IMR-90 (cell line): Measurements from ENCODE around the gene KCNJ3. TPM values are rescaled to one million over a fixed set of nuclear protein-coding genes. Genes with fewer than 3 reads are reported as not detected.

Experiments used
- ATAC-seq: fragments of 200-7000 bp; cut with Tn5 transposase; 2 replicates; pipeline ENCODE4 v1.9.1; 2020; ENCODE audit warnings: low read depth, mild to moderate bottlenecking, moderate library complexity
- BruUV-seq: library from RNA; stranded (reverse); fragments of 400-500 nt; replicated peaks from 2 replicates; lab custom pipeline; 2021; lab: Mats Ljungman, UMichigan
- CTCF ChIA-PET: fragments of 300-600 bp; formaldehyde crosslinking; extraction: SDS; loops from one replicate; lab custom pipeline; 2021; ENCODE audit warnings: antibody characterized with exemption; lab: Yijun Ruan, JAX
- POLR2A ChIA-PET: fragments of 300-600 bp; sonication (Branson Sonifier 250); formaldehyde crosslinking; loops from one replicate; lab custom pipeline; 2022; ENCODE audit warnings: antibody characterized with exemption; ENCODE audit not compliant: unreplicated experiment; lab: Charles Lee
- DNase-seq: peaks from one replicate; pipeline ENCODE4 v3.0.0; 2013
- H2AFZ ChIP-seq: replicated peaks from 2 replicates; pipeline ENCODE3; 2013; ENCODE audit warnings: low read length, mild to moderate bottlenecking; ENCODE audit not compliant: poor library complexity
- H2AK5ac ChIP-seq: 2 replicates; pipeline ENCODE4 v1.6.1; 2013; ENCODE audit warnings: low read depth, low read length, inconsistent platforms
- H2AK9ac ChIP-seq: replicated peaks from 2 replicates; pipeline ENCODE3; 2013; ENCODE audit warnings: mild to moderate bottlenecking, low read depth, low read length, moderate library complexity; ENCODE audit not compliant: poor library complexity
- H2BK120ac ChIP-seq: 2 replicates; pipeline ENCODE4 v1.6.1; 2013; ENCODE audit warnings: low read depth, low read length, inconsistent platforms
- H2BK15ac ChIP-seq: 3 replicates; pipeline ENCODE4 v1.6.1; 2013; ENCODE audit warnings: low read depth, low read length, inconsistent platforms
- H2BK20ac ChIP-seq: 2 replicates; pipeline ENCODE4 v1.6.1; 2013; ENCODE audit warnings: low read depth, mild to moderate bottlenecking, inconsistent platforms, low read length, moderate library complexity
- H2BK5ac ChIP-seq: 2 replicates; pipeline ENCODE4 v1.6.1; 2013; ENCODE audit warnings: mild to moderate bottlenecking, low read depth, low read length, inconsistent platforms; ENCODE audit not compliant: poor library complexity, severe bottlenecking
- H3K14ac ChIP-seq: replicated peaks from 2 replicates; pipeline ENCODE4 v1.6.1; 2013; ENCODE audit warnings: low read depth, low read length, inconsistent platforms
- H3K18ac ChIP-seq: 2 replicates; pipeline ENCODE4 v1.6.1; 2013; ENCODE audit warnings: low read depth, low read length, control low read depth
- H3K23ac ChIP-seq: 2 replicates; pipeline ENCODE4 v1.6.1; 2013; ENCODE audit warnings: low read depth, low read length, inconsistent platforms
- H3K27ac ChIP-seq: 2 replicates; pipeline ENCODE4 v1.5.1; 2013; ENCODE audit warnings: mild to moderate bottlenecking, control low read depth, low read length; ENCODE audit not compliant: insufficient read depth
- H3K27me3 ChIP-seq: 2 replicates; pipeline ENCODE4 v1.6.1; 2013; ENCODE audit warnings: low read length; ENCODE audit not compliant: control insufficient read depth, insufficient read depth
- H3K36me3 ChIP-seq: 2 replicates; pipeline ENCODE4 v1.6.1; 2013; ENCODE audit warnings: low read length, mixed read lengths; ENCODE audit not compliant: control insufficient read depth, insufficient read depth
- H3K4ac ChIP-seq: 2 replicates; pipeline ENCODE4 v1.6.1; 2013; ENCODE audit warnings: low read depth, low read length, inconsistent platforms
- H3K4me1 ChIP-seq: 2 replicates; pipeline ENCODE4 v1.6.1; 2013; ENCODE audit warnings: low read length, mixed read lengths; ENCODE audit not compliant: control insufficient read depth, insufficient read depth
- H3K4me2 ChIP-seq: 2 replicates; pipeline ENCODE4 v1.6.1; 2013; ENCODE audit warnings: low read depth, mild to moderate bottlenecking, control low read depth, low read length, moderate library complexity
- H3K4me3 ChIP-seq: 2 replicates; pipeline ENCODE4 v1.5.1; 2013; ENCODE audit warnings: low read depth, mild to moderate bottlenecking, control low read depth, low read length, moderate library complexity; ENCODE audit not compliant: insufficient read depth
- H3K56ac ChIP-seq: 2 replicates; pipeline ENCODE4 v1.6.1; 2013; ENCODE audit warnings: low read length, inconsistent platforms; ENCODE audit not compliant: insufficient read depth; ENCODE audit errors: extremely low read depth
- H3K79me1 ChIP-seq, 2 experiments: 2 replicates each; pipeline ENCODE4 v1.6.1; 2013; ENCODE audit warnings: low read length in 2 of 2, inconsistent platforms in 1 of 2, low read depth in 1 of 2
- H3K9ac ChIP-seq: 2 replicates; pipeline ENCODE4 v1.6.1; 2013; ENCODE audit warnings: low read depth, low read length, control low read depth
- H3K9me1 ChIP-seq: 2 replicates; pipeline ENCODE4 v1.6.1; 2013; ENCODE audit warnings: low read length, inconsistent platforms; ENCODE audit not compliant: insufficient read depth
- H3K9me3 ChIP-seq: 2 replicates; pipeline ENCODE4 v1.6.1; 2013; ENCODE audit warnings: low read length; ENCODE audit not compliant: control insufficient read depth, insufficient read depth
- H4K20me1 ChIP-seq: 2 replicates; pipeline ENCODE4 v1.6.1; 2013; ENCODE audit warnings: low read length, inconsistent platforms; ENCODE audit not compliant: insufficient read depth
- H4K5ac ChIP-seq: 2 replicates; pipeline ENCODE4 v1.6.1; 2013; ENCODE audit warnings: mild to moderate bottlenecking, low read depth, low read length, control low read depth
- H4K8ac ChIP-seq, 2 experiments: 2 replicates each; pipeline ENCODE4 v1.6.1; 2013; ENCODE audit warnings: low read depth in 2 of 2, low read length in 2 of 2, control low read depth in 1 of 2, inconsistent platforms in 1 of 2
- H4K91ac ChIP-seq: 2 replicates; pipeline ENCODE4 v1.6.1; 2013; ENCODE audit warnings: low read depth, low read length, inconsistent platforms; ENCODE audit not compliant: insufficient read depth
- BHLHE40 ChIP-seq: fragments of 150-350 bp; IDR thresholded peaks from 2 replicates; pipeline ENCODE4 v1.6.1; 2016; ENCODE audit warnings: mild to moderate bottlenecking, low read depth, low read length
- CHD1 ChIP-seq: IDR thresholded peaks from 2 replicates; pipeline ENCODE4 v1.6.1; 2012; ENCODE audit warnings: low read depth, low read length, improper control_type of control experiment
- MAFK ChIP-seq: IDR thresholded peaks from 2 replicates; pipeline ENCODE4 v1.6.1; 2012; ENCODE audit warnings: low read depth, low read length, improper control_type of control experiment
- MXI1 ChIP-seq: IDR thresholded peaks from 2 replicates; pipeline ENCODE4 v1.6.1; 2012; ENCODE audit warnings: low read depth, mild to moderate bottlenecking, low read length, moderate library complexity, borderline replicate concordance
- WGBS, 2 experiments: methylation state at CpG; one replicate each; pipeline versions ENCODE4 v1.1.5 to v1.1.7; 2013; ENCODE audit warnings: missing lambda C conversion rate in 2 of 2; ENCODE audit not compliant: insufficient read length in 1 of 2; ENCODE audit errors: extremely low coverage in 2 of 2; 5-methylcytosine and 5-hydroxymethylcytosine counted together
- dilution Hi-C: fragments of 300-500 bp; cut with HindIII; formaldehyde crosslinking; loops from one replicate; pipeline ENCODE4 v1.14.3; 2018; ENCODE audit warnings: low sequenced_read_pairs; ENCODE audit not compliant: unreplicated experiment
- in situ Hi-C: fragments of 300-500 bp; cut with MboI; formaldehyde crosslinking; loops from 3 replicates; pipeline ENCODE4 v1.14.3; 2019; ENCODE audit warnings: low sequenced_read_pairs, inconsistent platforms, mixed read lengths
- intact Hi-C: fragments of 100-400 bp; cut with micrococcal nuclease; formaldehyde crosslinking; loops from 2 replicates; pipeline ENCODE4 v1.10.0; 2022
- polyA plus RNA-seq, 3 experiments: library from polyadenylated mRNA; depleted of rRNA; stranded (reverse); fragments of >200 nt; gene quantifications; 2 replicates each; pipeline ENCODE4 v1.2.3, GENCODE V29; 2012; ENCODE audit warnings: low replicate concordance in 1 of 3
- total RNA-seq: library from RNA; depleted of rRNA; stranded (reverse); fragments of >200 nt; gene quantifications from 2 replicates; pipeline ENCODE4 v1.2.3, GENCODE V29; 2012
- TF ChIP-seq, protein P1 (sequence below): conservative IDR thresholded peaks from 2 replicates; pipeline ENCODE4 v1.5.1; 2012; ENCODE audit warnings: mild to moderate bottlenecking, low read depth, low read length, improper control_type of control experiment

KCNJ3 gene
- total and polyA plus RNA-seq, 2 of the 4 experiments (the other 2 are of a cell fraction): not detected

DNA sequence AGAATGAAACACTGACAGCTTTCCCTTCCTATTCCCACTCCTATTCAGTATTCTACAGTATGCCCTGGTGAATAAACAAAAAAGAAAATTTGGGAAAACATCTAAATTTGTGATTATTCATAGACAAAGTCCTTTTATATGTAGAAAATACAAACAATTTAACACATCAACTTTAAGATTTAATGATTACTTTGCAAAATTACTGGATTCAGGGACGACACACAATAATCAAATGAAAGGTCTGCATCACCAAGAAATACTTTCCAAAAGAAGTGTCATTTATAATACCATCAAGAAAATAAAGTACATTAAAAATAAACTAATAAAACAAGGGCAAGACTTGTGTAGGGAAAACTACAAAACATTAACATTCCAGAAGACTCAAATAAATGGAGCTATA lies 199.8 kb downstream of the KCNJ3 start:
- Histone ChIP-seq H3K79me1 (no peaks in the 10 kb centered on the region), H3K9ac (no peak overlapping the region), H3K14ac (no peak overlapping the region), H2AFZ (no peak overlapping the region), H3K18ac (no peak overlapping the region), H2BK15ac (no peak overlapping the region), H2BK20ac (no peak overlapping the region), H3K4ac (no peak overlapping the region), H3K36me3 (no peaks in the 10 kb centered on the region), H4K8ac (no peak overlapping the region), H3K4me1 (no peaks in the 10 kb centered on the region), H4K20me1 (no peaks in the 10 kb centered on the region), H2AK9ac (no peak overlapping the region), H3K27me3 (no peaks in the 10 kb centered on the region), H3K4me2 (no peak overlapping the region), H2BK120ac (no peak overlapping the region), H3K23ac (no peak overlapping the region), H3K9me3 (peaks cover 3% of the 10 kb centered on the region), H3K9me1 (no peaks in the 10 kb centered on the region), H3K4me3 (no peak overlapping the region), H3K27ac (no peak overlapping the region), H2BK5ac (no peak overlapping the region), H4K5ac (no peak overlapping the region), H3K56ac (no peak overlapping the region), H4K91ac (no peak overlapping the region), H2AK5ac (no peak overlapping the region)
- TF ChIP-seq MXI1: no peak
- TF ChIP-seq, protein P1, sequence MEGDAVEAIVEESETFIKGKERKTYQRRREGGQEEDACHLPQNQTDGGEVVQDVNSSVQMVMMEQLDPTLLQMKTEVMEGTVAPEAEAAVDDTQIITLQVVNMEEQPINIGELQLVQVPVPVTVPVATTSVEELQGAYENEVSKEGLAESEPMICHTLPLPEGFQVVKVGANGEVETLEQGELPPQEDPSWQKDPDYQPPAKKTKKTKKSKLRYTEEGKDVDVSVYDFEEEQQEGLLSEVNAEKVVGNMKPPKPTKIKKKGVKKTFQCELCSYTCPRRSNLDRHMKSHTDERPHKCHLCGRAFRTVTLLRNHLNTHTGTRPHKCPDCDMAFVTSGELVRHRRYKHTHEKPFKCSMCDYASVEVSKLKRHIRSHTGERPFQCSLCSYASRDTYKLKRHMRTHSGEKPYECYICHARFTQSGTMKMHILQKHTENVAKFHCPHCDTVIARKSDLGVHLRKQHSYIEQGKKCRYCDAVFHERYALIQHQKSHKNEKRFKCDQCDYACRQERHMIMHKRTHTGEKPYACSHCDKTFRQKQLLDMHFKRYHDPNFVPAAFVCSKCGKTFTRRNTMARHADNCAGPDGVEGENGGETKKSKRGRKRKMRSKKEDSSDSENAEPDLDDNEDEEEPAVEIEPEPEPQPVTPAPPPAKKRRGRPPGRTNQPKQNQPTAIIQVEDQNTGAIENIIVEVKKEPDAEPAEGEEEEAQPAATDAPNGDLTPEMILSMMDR: no peak
- TF ChIP-seq MAFK: peak; percentile 51; the same call in 1 of the 2 replicates
- TF ChIP-seq BHLHE40: no peak
- no peak for TF ChIP-seq CHD1
- in situ Hi-C loops (no loop called here), intact Hi-C loops (no loop called here), dilution Hi-C loops (no loop called here)
- POLR2A ChIA-PET: no interaction called here
- CTCF ChIA-PET: no interaction called here
- ATAC-seq (no peak), DNase-seq (no peak)
- WGBS, 2 experiments: no CpG with 5 or more reads among the region's 1 CpG
- no TSS peak for BruUV-seq
